Ishikawa (cell line): ENCODE data around the gene FOXL2.

Experiments
- CEBPB ChIP-seq: IDR thresholded peaks from 2 replicates; pipeline ENCODE4 v1.6.1; 2012
- CREB1 ChIP-seq: IDR thresholded peaks from 2 replicates; pipeline ENCODE4 v1.6.1; 2012; ENCODE audit warnings: low read depth
- EGR1 ChIP-seq: IDR thresholded peaks from 2 replicates; pipeline ENCODE4 v1.6.1; 2012
- EP300 ChIP-seq: IDR thresholded peaks from 2 replicates; pipeline ENCODE4 v1.6.1; 2012; ENCODE audit warnings: borderline replicate concordance
- FOXM1 ChIP-seq: IDR thresholded peaks from 2 replicates; pipeline ENCODE4 v1.6.1; 2012; ENCODE audit warnings: low read depth, borderline replicate concordance
- MAX ChIP-seq: IDR thresholded peaks from 2 replicates; pipeline ENCODE4 v1.6.1; 2012
- NFIC ChIP-seq: IDR thresholded peaks from 2 replicates; pipeline ENCODE4 v1.6.1; 2012
- RAD21 ChIP-seq: IDR thresholded peaks from 2 replicates; pipeline ENCODE4 v1.6.1; 2012; ENCODE audit warnings: low read depth
- REST ChIP-seq: IDR thresholded peaks from 2 replicates; pipeline ENCODE4 v1.6.1; 2012; ENCODE audit warnings: low read depth, mild to moderate bottlenecking
- TAF1 ChIP-seq: IDR thresholded peaks from 2 replicates; pipeline ENCODE4 v1.6.1; 2012; ENCODE audit warnings: low read depth, mild to moderate bottlenecking
- TCF12 ChIP-seq: IDR thresholded peaks from 2 replicates; pipeline ENCODE4 v1.6.1; 2012; ENCODE audit warnings: low read depth
- TEAD4 ChIP-seq: IDR thresholded peaks from 2 replicates; pipeline ENCODE4 v1.6.1; 2012
- USF1 ChIP-seq: IDR thresholded peaks from 2 replicates; pipeline ENCODE4 v1.6.1; 2012
- YY1 ChIP-seq: IDR thresholded peaks from 2 replicates; pipeline ENCODE4 v1.6.1; 2012; ENCODE audit warnings: low read depth
- ZBTB7A ChIP-seq: IDR thresholded peaks from 2 replicates; pipeline ENCODE4 v1.6.1; 2012; ENCODE audit warnings: low read depth

FOXL2 gene

GRCh38 chr3:138915503-138916498 is 31.1 kb downstream of the FOXL2 start:
- TF ChIP-seq MAX: peak; percentile 55
- TF ChIP-seq YY1: peak; percentile 59
- no peak for TF ChIP-seq USF1
- TF ChIP-seq TAF1: peak; percentile 54
- TF ChIP-seq NFIC: peak; percentile 73
- TF ChIP-seq EGR1: peak; percentile 6; the same call in 1 of the 2 replicates
- peak; percentile 98 for TF ChIP-seq ZBTB7A
- peak; percentile 41 for TF ChIP-seq TCF12
- 0 out of 2 replicates have a peak, but pooled peaks have one; percentile 18 for TF ChIP-seq TEAD4
- peak; percentile 65 for TF ChIP-seq RAD21
- TF ChIP-seq REST: no peak
- peak; percentile 26; the same call in 1 of the 2 replicates for TF ChIP-seq EP300
- TF ChIP-seq CEBPB: 0 out of 2 replicates have a peak, but pooled peaks have one; percentile 18
- no peak for TF ChIP-seq CREB1
- no peak for TF ChIP-seq FOXM1

- no peak for TF ChIP-seq ZBTB7A
- no peak for TF ChIP-seq CREB1
- no peak for TF ChIP-seq REST
- TF ChIP-seq EGR1: no peak
- TF ChIP-seq MAX: no peak
- no peak for TF ChIP-seq CEBPB
- no peak for TF ChIP-seq TCF12
- no peak for TF ChIP-seq NFIC
- TF ChIP-seq FOXM1: no peak
- no peak for TF ChIP-seq TEAD4
- TF ChIP-seq USF1: no peak
- no peak for TF ChIP-seq YY1
- TF ChIP-seq RAD21: no peak
- no peak for TF ChIP-seq EP300
- no peak for TF ChIP-seq TAF1
Measured at GRCh38 chr3:138914870-138915502, 32.0 kb downstream of the FOXL2 start.

GRCh38 chr3:138913766-138914165 is 33.2 kb downstream of the FOXL2 start:
- TF ChIP-seq RAD21: no peak
- no peak for TF ChIP-seq ZBTB7A
- TF ChIP-seq REST: no peak
- no peak for TF ChIP-seq CREB1
